Measurements from ENCODE around the gene SIN3B.
"Not testable (repeated sequence)": the region's sequence is repeated elsewhere in the genome, so short reads cannot be mapped to it uniquely, and the experiment has no call there.

Gene SIN3B

GRCh38 chr19:16868423-16869130, 39.4 kb downstream of the SIN3B start:
- no peak for DNase-seq (ENCODE audit: low spot score)

GRCh38 chr19:16869331-16869972, 40.3 kb downstream of the SIN3B start:
- no peak for DNase-seq (ENCODE audit: low spot score)

DNA sequence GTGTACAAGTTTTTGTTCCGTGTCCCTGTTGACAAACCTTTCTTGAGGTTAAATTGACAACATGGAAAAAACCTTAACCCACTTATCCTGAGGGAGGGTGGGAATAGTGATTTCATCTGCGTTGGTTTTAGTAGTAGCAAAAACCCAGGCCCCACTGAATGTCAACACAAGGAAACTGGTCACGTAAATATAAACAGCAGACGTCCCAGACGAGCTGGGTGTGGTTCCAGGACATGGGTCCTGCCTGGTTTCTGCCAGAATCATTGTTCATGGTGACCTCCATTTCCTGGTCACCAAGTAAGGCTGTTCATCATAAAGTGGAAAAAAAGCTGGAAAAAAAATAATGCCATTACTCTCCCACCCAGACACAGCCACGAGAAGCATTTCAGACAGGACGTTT, 42.7 kb downstream of the SIN3B start:
- DNase-seq (ENCODE audit: low spot score), result no peak

DNA sequence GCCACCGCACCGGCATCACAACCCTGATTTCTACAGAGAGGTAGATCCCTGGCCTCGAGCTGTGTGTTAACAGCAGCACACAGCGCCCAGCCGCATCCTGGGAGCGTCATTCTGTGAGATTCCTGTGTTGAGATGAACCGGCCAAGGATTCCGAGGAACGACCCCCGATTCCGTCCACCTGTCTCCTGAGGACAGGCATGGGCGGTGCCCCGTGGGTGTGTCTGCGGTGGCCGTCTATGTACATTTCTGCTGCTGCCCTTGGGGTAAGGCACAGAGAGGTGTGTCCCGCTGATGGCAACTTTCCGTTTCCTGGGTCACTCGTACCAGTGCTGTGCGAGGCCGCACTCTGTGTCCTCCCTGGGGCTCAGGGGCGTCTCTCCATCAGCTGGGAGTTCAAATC, 43.5 kb downstream of the SIN3B start:
- DNase-seq (ENCODE audit: low spot score), result no peak

GRCh38 chr19:16873594-16873993, 44.4 kb downstream of the SIN3B start:
- no peak for DNase-seq (ENCODE audit: low spot score)

GRCh38 chr19:16874250-16874977, 45.2 kb downstream of the SIN3B start:
- DNase-seq (ENCODE audit: low spot score), result no peak

- DNase-seq (ENCODE audit: low spot score), result not testable (repeated sequence)
These were observed 45.7 kb downstream of the SIN3B start for GRCh38 chr19:16874978-16875299.

DNA sequence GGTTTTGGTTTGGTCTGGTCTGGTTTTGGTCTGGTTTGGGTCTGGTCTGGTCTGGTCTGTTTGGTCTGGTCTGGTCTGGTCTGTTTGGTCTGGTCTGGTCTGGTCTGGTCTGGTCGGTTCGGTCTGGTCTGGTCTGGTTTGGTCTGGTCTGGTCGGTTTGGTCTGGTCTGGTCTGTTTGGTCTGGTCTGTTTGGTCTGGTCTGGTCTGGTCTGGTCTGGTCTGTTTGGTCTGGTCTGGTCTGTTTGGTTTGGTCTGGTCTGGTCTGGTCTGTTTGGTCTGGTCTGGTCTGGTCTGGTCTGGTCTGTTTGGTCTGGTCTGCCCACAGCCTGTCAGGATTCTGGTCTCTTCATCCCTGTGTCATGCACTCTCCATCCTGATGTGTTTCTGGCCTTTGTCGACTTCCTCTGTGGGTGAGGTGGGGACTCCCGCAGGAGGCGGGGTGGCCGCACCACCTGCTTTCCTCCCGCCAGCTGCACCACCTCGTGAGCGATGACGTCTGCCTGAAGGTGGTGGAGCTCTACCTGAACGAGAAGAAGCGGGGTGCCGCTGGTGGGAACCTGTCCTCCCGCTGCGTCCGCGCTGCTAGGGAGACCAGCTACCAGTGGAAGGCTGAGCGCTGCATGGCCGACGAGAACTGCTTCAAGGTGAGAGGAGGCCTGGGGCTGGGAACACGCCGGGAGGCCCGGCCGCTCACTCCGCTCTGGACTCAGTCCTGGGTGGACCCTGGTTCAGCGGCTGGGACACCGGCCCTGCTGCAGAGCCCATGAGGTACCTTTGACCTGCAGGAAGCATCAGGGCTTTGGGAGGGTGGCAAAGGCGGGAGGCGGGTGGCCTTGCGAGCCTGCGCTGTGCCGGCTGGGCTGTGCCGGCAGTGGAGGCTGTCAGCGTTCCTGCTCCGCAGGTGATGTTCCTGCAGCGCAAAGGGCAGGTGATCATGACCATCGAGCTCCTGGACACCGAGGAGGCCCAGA, 46.7 kb downstream of the SIN3B start:
- DNase-seq (ENCODE audit: low spot score), result no peak

DNA sequence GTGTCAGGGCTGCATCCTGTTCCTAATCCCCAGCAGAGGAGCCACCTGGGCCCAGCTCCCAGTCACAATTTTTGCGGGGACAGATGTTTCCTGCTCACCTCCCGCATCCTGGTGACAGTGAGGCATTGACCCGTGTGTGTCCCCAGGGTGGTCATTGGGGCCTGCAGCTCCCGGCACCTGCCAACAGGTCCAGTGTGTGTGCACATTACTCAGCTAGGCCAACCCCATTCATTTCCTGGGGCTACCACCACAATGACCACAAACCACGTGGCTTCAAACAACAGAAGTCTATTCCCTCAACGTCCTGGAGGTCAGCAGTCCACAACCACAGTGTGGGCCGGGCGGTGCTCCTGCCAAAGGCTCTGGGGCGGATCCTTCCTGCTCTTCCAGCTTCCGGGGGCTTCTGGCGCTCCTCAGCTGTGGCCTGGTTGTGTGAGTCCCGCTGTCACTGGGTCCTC, 47.7 kb downstream of the SIN3B start:
- no peak for DNase-seq (ENCODE audit: low spot score)

DNA sequence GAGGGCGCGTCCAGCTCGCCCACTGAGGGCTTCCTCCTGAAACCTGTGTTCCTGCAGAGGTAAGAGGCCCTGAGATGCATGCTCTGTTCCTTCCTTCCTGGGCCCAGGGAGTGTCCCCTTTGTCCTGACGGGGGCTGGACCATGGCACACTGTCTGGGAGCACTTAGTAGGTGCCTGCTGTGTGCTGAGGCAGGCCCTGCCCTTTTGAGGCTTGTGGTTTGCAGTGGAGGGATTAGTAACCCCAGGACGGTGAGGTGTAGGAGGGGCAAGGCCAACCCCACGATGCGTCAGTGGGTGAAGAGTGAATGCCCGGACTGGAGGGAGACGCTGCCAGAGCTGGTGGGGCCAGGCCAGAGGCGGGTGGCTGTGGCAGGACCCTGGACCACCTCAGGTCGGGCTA, 48.4 kb downstream of the SIN3B start:
- no peak for DNase-seq (ENCODE audit: low spot score)

- no peak for DNase-seq (ENCODE audit: low spot score)
These were observed 49.2 kb downstream of the SIN3B start for GRCh38 chr19:16878181-16878965.

DNA sequence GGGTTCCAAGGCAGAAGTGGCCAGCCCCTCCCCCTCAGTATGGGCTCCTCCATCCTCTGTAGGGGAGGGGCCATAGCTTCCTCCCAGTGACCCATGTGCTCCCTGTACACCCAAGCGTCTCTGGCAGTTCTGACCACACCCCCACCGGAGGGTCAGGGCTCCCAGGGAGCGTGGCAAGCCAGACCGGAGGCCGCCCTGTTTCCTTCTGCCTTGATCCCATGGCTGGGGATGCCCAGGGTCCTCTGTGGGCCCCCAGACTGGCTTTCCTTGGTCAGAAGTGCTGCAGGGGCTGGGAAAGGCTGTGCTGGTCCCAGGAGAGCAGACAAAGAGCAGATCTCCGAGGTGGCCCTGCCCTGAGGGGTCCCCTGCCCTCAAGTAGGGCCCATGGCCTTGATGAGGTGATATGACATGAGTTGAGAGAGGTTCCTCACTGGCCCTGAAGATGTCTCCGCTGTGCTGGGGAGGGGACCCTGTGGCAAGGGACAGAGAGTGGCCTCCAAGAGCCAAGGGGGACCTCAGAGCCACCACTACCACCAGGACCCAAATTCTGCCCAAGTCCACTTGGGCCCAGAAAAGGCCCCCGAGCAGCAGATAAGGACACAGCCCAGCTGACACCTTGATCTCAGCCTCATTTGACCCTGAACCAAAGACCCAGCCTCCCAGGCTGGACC, 51.8 kb downstream of the SIN3B start:
- DNase-seq (ENCODE audit: low spot score), result no peak

DNA sequence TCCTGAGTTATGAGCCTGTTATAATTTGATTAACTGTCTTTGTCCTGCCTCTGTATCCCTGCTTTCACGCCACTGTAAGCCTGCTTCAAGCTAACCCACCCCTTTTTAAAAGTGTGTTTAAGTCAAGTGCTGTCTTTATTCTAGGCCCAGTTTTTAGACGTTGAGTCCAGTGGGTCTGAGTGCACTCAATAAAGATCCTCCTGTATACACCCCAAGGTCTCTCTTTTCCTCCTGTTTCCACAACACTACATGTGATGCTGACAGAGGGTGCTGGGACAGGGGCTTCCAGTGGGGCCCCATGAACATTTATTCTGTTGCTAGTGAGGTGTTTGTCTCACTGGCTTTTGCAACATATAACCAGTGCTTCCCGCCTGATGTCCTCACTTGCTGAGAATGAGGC, 52.9 kb downstream of the SIN3B start:
- no peak for DNase-seq (ENCODE audit: low spot score)

GRCh38 chr19:16883522-16883921, 54.3 kb downstream of the SIN3B start:
- no peak for DNase-seq (ENCODE audit: low spot score)

GRCh38 chr19:16885166-16885565, 56.0 kb downstream of the SIN3B start:
- DNase-seq (ENCODE audit: low spot score), result no peak

DNA sequence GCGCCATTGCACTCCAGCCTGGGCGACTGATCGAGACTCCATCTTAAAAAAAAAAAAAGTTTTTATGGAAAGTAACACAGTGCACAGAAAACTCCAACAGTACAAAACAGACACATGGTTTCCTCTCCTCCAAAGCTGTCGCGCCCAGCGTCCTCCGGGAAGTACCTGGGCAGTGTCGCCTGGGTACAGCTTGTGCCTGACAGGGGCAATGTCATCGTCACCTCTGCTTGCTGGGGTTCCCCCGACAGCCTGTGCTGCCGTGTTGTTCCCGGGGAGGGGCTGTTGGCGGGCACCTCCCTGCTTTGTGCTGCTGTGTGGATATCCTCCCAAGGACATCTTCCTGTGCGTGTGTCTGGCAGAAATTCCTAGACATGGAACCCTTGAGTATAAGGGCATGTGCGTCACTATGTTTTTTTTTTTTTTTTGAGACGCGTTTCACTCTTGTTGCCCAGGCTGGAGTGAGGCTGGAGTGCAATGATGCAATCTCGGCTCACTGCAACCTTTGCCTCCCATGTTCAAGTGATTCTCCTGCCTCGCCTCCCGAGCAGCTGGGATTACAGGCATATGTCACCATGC, 57.2 kb downstream of the SIN3B start:
- DNase-seq (ENCODE audit: low spot score), result no peak

GRCh38 chr19:16887353-16888265, 58.4 kb downstream of the SIN3B start:
- DNase-seq (ENCODE audit: low spot score), result no peak

GRCh38 chr19:16888629-16889365, 59.6 kb downstream of the SIN3B start, which contains the start of gene F2RL3:
F2RL3 (plus strand) TSS chr19:16888999; CDS start chr19:16889190, 191 bp downstream.
- no peak for DNase-seq (ENCODE audit: low spot score)

Data from D341Med (cell line).